Measurements from ENCODE around the gene PHB1. TPM values are rescaled to one million over a fixed set of nuclear protein-coding genes. Genes with fewer than 3 reads are reported as not detected.
"Not testable (repeated sequence)": the region's sequence is repeated elsewhere in the genome, so short reads cannot be mapped to it uniquely, and the experiment has no call there.

The PHB1 gene
- total and polyA plus RNA-seq, 2 donors, result 59.9 to 98.4 TPM

- WGBS, result 97% methylated on average over 32 of the region's 32 CpGs
Measured at GRCh38 chr17:49418754-49419740, 4.4 kb upstream of the PHB1 start.

GRCh38 chr17:49414271-49414621 lies 436 bp downstream of the PHB1 start:
- peak overlapping the region; percentile 72 to 78 for H3K4me3 ChIP-seq (ENCODE audit: low read length in 2 of 2)
- no peak for DNase-seq (ENCODE audit: low read depth in 6 of 9, low spot score in 9 of 9)
- 2% methylated on average over 10 of the region's 10 CpGs for WGBS
- H3K9me3 ChIP-seq (ENCODE audit: control insufficient read depth in 2 of 2, insufficient read depth in 1 of 2, low read length in 1 of 2), result no peaks in the 10 kb centered on the region
- H3K4me1 ChIP-seq (ENCODE audit: control insufficient read depth in 2 of 2, insufficient read depth in 2 of 2, low read length in 2 of 2), result peaks cover 7 to 18% of the 10 kb centered on the region in 2 donors
- H3K27ac ChIP-seq (ENCODE audit: low read depth in 1 of 2, low read length in 1 of 2), result no peak overlapping the region
- peaks cover 24 to 28% of the 10 kb centered on the region in 2 donors for H3K36me3 ChIP-seq (ENCODE audit: control insufficient read depth in 2 of 2, insufficient read depth in 2 of 2, low read length in 1 of 2)
- H3K27me3 ChIP-seq (ENCODE audit: control insufficient read depth in 2 of 2, insufficient read depth in 1 of 2, low read length in 1 of 2), result peaks cover 0 to 7% of the 10 kb centered on the region in 2 donors

More at GRCh38 chr17:49418754-49419740, 4.4 kb upstream of the PHB1 start:
- not testable (repeated sequence) for H3K4me3 ChIP-seq (ENCODE audit: low read length in 2 of 2); H3K27ac ChIP-seq (ENCODE audit: low read depth in 1 of 2, low read length in 1 of 2); DNase-seq (ENCODE audit: low read depth in 6 of 9, low spot score in 9 of 9); H3K36me3 ChIP-seq (ENCODE audit: control insufficient read depth in 2 of 2, insufficient read depth in 2 of 2, low read length in 1 of 2); H3K27me3 ChIP-seq (ENCODE audit: control insufficient read depth in 2 of 2, insufficient read depth in 1 of 2, low read length in 1 of 2)
- H3K4me1 ChIP-seq (ENCODE audit: control insufficient read depth in 2 of 2, insufficient read depth in 2 of 2, low read length in 2 of 2), result peaks cover 6 to 12% of the 10 kb centered on the region in 2 donors
- H3K9me3 ChIP-seq (ENCODE audit: control insufficient read depth in 2 of 2, insufficient read depth in 1 of 2, low read length in 1 of 2), result peaks cover 0 to 12% of the 10 kb centered on the region in 2 donors

- no peak overlapping the region for H3K4me3 ChIP-seq (ENCODE audit: low read length in 2 of 2)
- H3K27ac ChIP-seq (ENCODE audit: low read depth in 1 of 2, low read length in 1 of 2), result no peak overlapping the region
- peaks cover 18 to 28% of the 10 kb centered on the region in 2 donors for H3K4me1 ChIP-seq (ENCODE audit: control insufficient read depth in 2 of 2, insufficient read depth in 2 of 2, low read length in 2 of 2)
- DNase-seq (ENCODE audit: low read depth in 6 of 9, low spot score in 9 of 9), result no peak
- no peaks in the 10 kb centered on the region for H3K9me3 ChIP-seq (ENCODE audit: control insufficient read depth in 2 of 2, insufficient read depth in 1 of 2, low read length in 1 of 2)
- no peaks in the 10 kb centered on the region for H3K27me3 ChIP-seq (ENCODE audit: control insufficient read depth in 2 of 2, insufficient read depth in 1 of 2, low read length in 1 of 2)
- 57% methylated on average over 14 of the region's 14 CpGs for WGBS
- H3K36me3 ChIP-seq (ENCODE audit: control insufficient read depth in 2 of 2, insufficient read depth in 2 of 2, low read length in 1 of 2), result peaks cover 53 to 71% of the 10 kb centered on the region in 2 donors
Measured at GRCh38 chr17:49409066-49409465, 5.6 kb downstream of the PHB1 start.

- WGBS, result 13% methylated on average over 9 of the region's 9 CpGs
- H3K27me3 ChIP-seq (ENCODE audit: control insufficient read depth in 2 of 2, insufficient read depth in 1 of 2, low read length in 1 of 2), result no peaks in the 10 kb centered on the region
- H3K27ac ChIP-seq (ENCODE audit: low read depth in 1 of 2, low read length in 1 of 2), result no peak overlapping the region
- H3K4me3 ChIP-seq (ENCODE audit: low read length in 2 of 2), result no peak overlapping the region
- DNase-seq (ENCODE audit: low read depth in 6 of 9, low spot score in 9 of 9), result peak; percentile 48 to 86 (median 74)
- H3K4me1 ChIP-seq (ENCODE audit: control insufficient read depth in 2 of 2, insufficient read depth in 2 of 2, low read length in 2 of 2), result peaks cover 25 to 32% of the 10 kb centered on the region in 2 donors
- H3K36me3 ChIP-seq (ENCODE audit: control insufficient read depth in 2 of 2, insufficient read depth in 2 of 2, low read length in 1 of 2), result peaks cover 55 to 74% of the 10 kb centered on the region in 2 donors
- H3K9me3 ChIP-seq (ENCODE audit: control insufficient read depth in 2 of 2, insufficient read depth in 1 of 2, low read length in 1 of 2), result no peaks in the 10 kb centered on the region
Measured at GRCh38 chr17:49407981-49408501, 6.6 kb downstream of the PHB1 start.

GRCh38 chr17:49407086-49407485 lies 7.6 kb downstream of the PHB1 start:
- Histone ChIP-seq H3K36me3 (ENCODE audit: control insufficient read depth in 2 of 2, insufficient read depth in 2 of 2, low read length in 1 of 2) (peaks cover 47 to 64% of the 10 kb centered on the region in 2 donors), H3K4me3 (ENCODE audit: low read length in 2 of 2) (no peak overlapping the region), H3K4me1 (ENCODE audit: control insufficient read depth in 2 of 2, insufficient read depth in 2 of 2, low read length in 2 of 2) (peaks cover 33 to 42% of the 10 kb centered on the region in 2 donors), H3K27me3 (ENCODE audit: control insufficient read depth in 2 of 2, insufficient read depth in 1 of 2, low read length in 1 of 2) (no peaks in the 10 kb centered on the region), H3K27ac (ENCODE audit: low read depth in 1 of 2, low read length in 1 of 2) (no peak overlapping the region), H3K9me3 (ENCODE audit: control insufficient read depth in 2 of 2, insufficient read depth in 1 of 2, low read length in 1 of 2) (no peaks in the 10 kb centered on the region)
- WGBS, result 96% methylated on average over 9 of the region's 9 CpGs
- no peak for DNase-seq (ENCODE audit: low read depth in 6 of 9, low spot score in 9 of 9)

- Histone ChIP-seq H3K27ac (ENCODE audit: low read depth in 1 of 2, low read length in 1 of 2) (no peak overlapping the region), H3K4me1 (ENCODE audit: control insufficient read depth in 2 of 2, insufficient read depth in 2 of 2, low read length in 2 of 2) (peaks cover 36 to 47% of the 10 kb centered on the region in 2 donors), H3K36me3 (ENCODE audit: control insufficient read depth in 2 of 2, insufficient read depth in 2 of 2, low read length in 1 of 2) (peaks cover 46 to 59% of the 10 kb centered on the region in 2 donors), H3K4me3 (ENCODE audit: low read length in 2 of 2) (no peak overlapping the region), H3K27me3 (ENCODE audit: control insufficient read depth in 2 of 2, insufficient read depth in 1 of 2, low read length in 1 of 2) (no peaks in the 10 kb centered on the region), H3K9me3 (ENCODE audit: control insufficient read depth in 2 of 2, insufficient read depth in 1 of 2, low read length in 1 of 2) (no peaks in the 10 kb centered on the region)
- WGBS, result 77% methylated on average over 9 of the region's 9 CpGs
- DNase-seq (ENCODE audit: low read depth in 6 of 9, low spot score in 9 of 9), result no peak
Measured at GRCh38 chr17:49406421-49407061, 8.1 kb downstream of the PHB1 start.

- Histone ChIP-seq H3K9me3 (ENCODE audit: control insufficient read depth in 2 of 2, insufficient read depth in 1 of 2, low read length in 1 of 2) (no peaks in the 10 kb centered on the region), H3K27ac (ENCODE audit: low read depth in 1 of 2, low read length in 1 of 2) (no peak overlapping the region), H3K4me1 (ENCODE audit: control insufficient read depth in 2 of 2, insufficient read depth in 2 of 2, low read length in 2 of 2) (peaks cover 36 to 49% of the 10 kb centered on the region in 2 donors), H3K36me3 (ENCODE audit: control insufficient read depth in 2 of 2, insufficient read depth in 2 of 2, low read length in 1 of 2) (peaks cover 32 to 48% of the 10 kb centered on the region in 2 donors), H3K4me3 (ENCODE audit: low read length in 2 of 2) (no peak overlapping the region), H3K27me3 (ENCODE audit: control insufficient read depth in 2 of 2, insufficient read depth in 1 of 2, low read length in 1 of 2) (no peaks in the 10 kb centered on the region)
- DNase-seq (ENCODE audit: low read depth in 6 of 9, low spot score in 9 of 9), result no peak
- WGBS, result 96% methylated on average over 14 of the region's 14 CpGs
Measured at GRCh38 chr17:49404906-49405305, 9.8 kb downstream of the PHB1 start.

- 12% methylated on average over 12 of the region's 12 CpGs for WGBS
- H3K9me3 ChIP-seq (ENCODE audit: control insufficient read depth in 2 of 2, insufficient read depth in 1 of 2, low read length in 1 of 2), result no peaks in the 10 kb centered on the region
- H3K27ac ChIP-seq (ENCODE audit: low read depth in 1 of 2, low read length in 1 of 2), result peak overlapping the region; percentile 15 to 55
- H3K4me3 ChIP-seq (ENCODE audit: low read length in 2 of 2), result no peak overlapping the region
- H3K36me3 ChIP-seq (ENCODE audit: control insufficient read depth in 2 of 2, insufficient read depth in 2 of 2, low read length in 1 of 2), result peaks cover 32 to 47% of the 10 kb centered on the region in 2 donors
- H3K27me3 ChIP-seq (ENCODE audit: control insufficient read depth in 2 of 2, insufficient read depth in 1 of 2, low read length in 1 of 2), result no peaks in the 10 kb centered on the region
- DNase-seq (ENCODE audit: low read depth in 6 of 9, low spot score in 9 of 9), result peak in 4 of 9 donors; percentile 38 to 72 (median 53)
- peaks cover 36 to 49% of the 10 kb centered on the region in 2 donors for H3K4me1 ChIP-seq (ENCODE audit: control insufficient read depth in 2 of 2, insufficient read depth in 2 of 2, low read length in 2 of 2)
Measured at GRCh38 chr17:49404361-49404760, 10.3 kb downstream of the PHB1 start.

Data from thymus (tissue), 11 donors.